ENCODE measurements around the gene SNRK.

SNRK gene

DNA sequence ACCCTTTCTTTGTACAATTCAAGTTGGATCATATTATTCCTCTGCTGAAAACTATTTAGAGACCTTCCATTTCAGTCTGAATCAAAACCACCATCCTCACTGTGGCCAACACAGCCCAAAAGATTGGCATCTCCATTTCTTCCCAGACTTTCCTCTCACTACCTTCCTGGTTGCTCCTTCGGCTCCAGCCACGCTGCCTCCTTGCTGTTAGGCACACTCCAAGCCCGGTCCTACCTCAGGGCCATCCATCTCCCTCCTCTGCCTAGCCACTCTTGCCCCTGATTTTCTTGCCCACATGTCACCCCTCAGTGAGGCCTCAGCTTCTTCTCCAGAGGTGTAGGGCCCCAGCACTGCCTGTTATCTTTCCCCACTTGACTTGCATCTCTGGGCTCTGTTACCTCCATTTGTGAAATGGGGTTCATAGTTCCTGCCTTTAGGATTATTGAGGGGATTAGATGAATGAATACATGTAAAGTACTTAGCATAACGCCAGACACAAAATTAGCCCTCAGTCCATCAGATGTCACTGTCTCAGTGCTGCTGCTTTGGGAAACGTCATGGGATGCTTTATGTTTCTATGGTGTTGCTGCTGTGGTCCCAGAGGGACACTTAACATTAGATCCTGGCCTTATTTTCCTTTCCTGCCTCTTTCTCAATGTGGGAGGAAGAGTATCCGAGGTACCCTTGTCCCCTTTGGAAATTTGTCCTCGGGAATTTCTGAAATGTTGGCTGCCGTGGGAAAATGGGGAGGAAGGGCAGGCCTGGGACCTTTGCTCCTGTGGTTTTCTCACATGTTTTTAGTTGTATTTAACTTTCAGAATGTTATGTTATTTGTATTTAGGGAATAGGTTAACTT, 31.3 kb downstream of the SNRK start:
- no peak for DNase-seq

- DNase-seq = no peak
These were observed 33.0 kb downstream of the SNRK start for GRCh38 chr3:43319376-43319775.

- no peak for DNase-seq
These were observed 33.5 kb downstream of the SNRK start for GRCh38 chr3:43319794-43320193.

- DNase-seq = no peak
These were observed 33.9 kb downstream of the SNRK start for GRCh38 chr3:43320288-43320687.

GRCh38 chr3:43323541-43323940, 37.2 kb downstream of the SNRK start:
- no peak for DNase-seq

- no peak for DNase-seq
These were observed 40.7 kb downstream of the SNRK start for GRCh38 chr3:43326891-43327581.

DNA sequence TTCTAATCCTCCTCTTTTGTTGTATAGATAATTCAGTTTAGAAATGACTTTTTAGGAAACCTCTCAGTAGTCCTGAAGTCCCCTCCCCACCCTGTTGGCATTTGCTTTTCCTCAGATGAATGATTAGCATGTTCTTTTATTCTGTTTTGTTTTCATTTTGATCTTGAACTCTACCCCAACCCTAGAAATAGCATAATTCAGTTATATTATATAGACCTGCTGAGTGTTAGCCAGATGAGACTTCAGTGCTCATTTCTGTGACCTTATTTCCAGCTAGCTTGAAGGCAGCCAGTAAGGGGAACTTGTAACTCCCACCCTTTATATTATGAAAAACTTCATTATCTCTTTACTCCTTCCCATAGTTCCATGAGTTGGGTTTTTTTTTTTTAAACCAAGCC, 41.2 kb downstream of the SNRK start:
- DNase-seq = no peak

GRCh38 chr3:43328653-43329052, 42.3 kb downstream of the SNRK start:
- no peak for DNase-seq

- DNase-seq = no peak
These were observed 44.6 kb downstream of the SNRK start for GRCh38 chr3:43330981-43331380.

- no peak for DNase-seq
These were observed 45.0 kb downstream of the SNRK start for GRCh38 chr3:43331381-43331780.

DNA sequence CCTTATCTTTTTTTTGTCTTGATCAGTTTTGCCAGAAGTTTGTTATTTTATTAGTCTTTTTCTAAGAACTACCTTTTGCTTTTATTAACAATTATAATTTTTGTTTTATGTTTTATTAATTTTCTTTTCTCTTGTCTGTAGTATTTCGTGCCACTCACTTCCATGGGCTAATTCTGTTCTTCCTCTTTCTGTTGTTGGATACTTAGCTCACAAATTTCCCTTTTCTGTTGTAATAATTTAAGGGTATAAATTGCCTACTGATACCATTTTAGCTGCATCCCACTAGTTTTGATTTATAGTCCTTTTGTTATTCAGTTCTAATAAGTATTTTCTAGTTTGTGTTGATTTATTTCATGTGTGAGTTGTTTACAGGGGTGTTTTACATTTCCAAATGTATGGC, 48.6 kb downstream of the SNRK start:
- DNase-seq = no peak

GRCh38 chr3:43335799-43336198, 49.5 kb downstream of the SNRK start:
- no peak for DNase-seq

GRCh38 chr3:43338295-43338694, 52.0 kb downstream of the SNRK start:
- DNase-seq = no peak

- DNase-seq = no peak
These were observed 54.1 kb downstream of the SNRK start for GRCh38 chr3:43340403-43340802.

- DNase-seq = no peak
These were observed 55.4 kb downstream of the SNRK start for GRCh38 chr3:43341788-43342187.

DNA sequence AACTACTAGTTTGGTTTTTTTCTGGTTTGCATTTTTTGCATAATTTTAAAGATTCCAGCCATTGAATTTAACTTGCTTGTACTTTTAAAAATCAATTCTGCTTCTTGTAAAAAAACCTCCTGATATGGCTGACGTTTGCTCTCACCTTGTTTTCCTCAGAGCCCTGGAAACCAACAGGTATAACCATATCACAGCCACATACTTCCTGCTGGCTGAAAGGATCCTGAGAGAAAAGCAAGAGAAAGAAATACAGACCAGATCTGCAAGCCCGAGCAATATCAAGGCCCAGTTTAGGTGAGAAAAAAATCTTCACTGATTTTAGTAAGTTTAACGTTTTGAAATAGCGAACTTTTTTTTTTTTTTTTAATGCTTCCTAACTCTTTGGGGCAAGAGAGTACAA, 56.8 kb downstream of the SNRK start:
- no peak for DNase-seq

DNA sequence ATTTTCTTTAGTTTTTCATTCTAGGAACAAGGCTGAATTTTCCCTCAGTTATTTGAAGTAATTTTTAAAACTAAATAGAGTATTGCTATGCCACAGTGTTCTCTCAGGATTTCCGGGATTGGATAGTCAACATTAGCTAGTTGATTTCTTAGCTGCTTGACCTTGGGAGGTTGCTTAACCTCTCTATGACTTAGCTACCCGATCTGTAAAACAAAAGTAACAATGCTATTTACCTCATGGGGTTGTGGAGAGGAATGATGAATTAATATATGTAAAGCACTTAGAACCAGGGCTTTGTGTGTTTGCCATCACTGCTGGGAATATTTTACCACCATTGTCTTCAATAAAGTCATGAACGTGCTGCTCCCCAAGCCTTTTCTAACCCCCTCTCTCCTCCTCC, 57.5 kb downstream of the SNRK start:
- DNase-seq = no peak

GRCh38 chr3:43344520-43344919, 58.2 kb downstream of the SNRK start:
- DNase-seq = no peak

GRCh38 chr3:43345246-43345645, 58.9 kb downstream of the SNRK start:
- DNase-seq = no peak

GRCh38 chr3:43345877-43346276, 59.5 kb downstream of the SNRK start:
- DNase-seq = no peak

DNA sequence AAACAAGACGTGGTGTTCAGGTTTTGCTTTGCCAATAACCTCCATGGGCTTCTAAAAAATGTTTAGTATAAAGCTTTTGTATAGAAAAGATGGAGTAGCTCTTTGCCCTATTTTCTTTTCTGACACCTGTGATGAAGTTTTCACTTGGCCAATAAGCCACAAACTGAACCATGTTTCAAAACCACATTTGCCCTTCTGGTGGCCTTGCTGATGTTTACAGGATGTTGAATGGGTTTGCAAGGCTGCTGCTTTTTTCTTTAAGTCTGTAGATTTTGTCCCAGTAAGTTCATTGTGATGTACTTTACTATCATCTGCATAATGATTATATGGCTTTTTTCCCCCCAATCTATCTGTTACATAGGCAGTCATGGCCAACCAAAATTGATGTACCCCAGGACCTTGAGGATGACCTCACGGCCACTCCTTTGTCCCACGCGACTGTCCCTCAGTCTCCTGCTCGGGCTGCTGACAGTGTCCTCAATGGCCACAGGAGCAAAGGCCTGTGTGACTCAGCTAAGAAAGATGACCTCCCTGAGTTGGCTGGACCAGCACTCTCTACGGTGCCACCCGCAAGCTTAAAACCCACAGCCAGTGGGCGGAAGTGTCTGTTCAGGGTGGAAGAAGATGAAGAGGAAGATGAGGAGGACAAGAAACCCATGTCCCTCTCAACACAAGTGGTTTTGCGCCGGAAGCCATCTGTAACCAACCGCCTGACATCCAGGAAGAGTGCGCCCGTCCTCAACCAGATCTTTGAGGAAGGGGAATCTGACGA, 60.8 kb downstream of the SNRK start:
- no peak for DNase-seq

- no peak for DNase-seq
These were observed 61.4 kb downstream of the SNRK start for GRCh38 chr3:43347774-43348173.

DNA sequence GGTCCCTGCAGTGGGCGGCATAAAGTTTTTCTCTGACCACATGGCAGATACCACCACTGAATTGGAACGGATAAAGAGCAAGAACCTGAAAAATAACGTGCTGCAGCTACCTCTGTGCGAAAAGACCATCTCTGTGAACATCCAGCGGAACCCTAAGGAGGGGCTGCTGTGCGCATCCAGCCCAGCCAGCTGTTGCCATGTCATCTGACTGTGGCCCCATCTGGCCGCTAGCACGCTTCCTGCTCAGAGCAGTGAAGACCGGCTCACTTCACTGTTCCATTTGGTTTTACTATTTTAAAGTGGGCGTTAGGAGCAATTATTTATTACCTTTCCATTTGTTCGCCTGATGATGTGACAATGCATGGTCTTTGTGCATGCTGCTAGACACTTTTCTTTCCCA, 62.0 kb downstream of the SNRK start:
- no peak for DNase-seq

All from KG1 (cell line).